Measurements from ENCODE around the gene ARHGAP26. TPM values are rescaled to one million over a fixed set of nuclear protein-coding genes. Genes with fewer than 3 reads are reported as not detected.

The ARHGAP26 gene
- total and polyA plus RNA-seq, 2 experiments from 2014 or later, result 9.5 to 16.8 TPM

- Mint-ChIP-seq H3K27me3 (ENCODE audit: insufficient read depth, low read depth, poor library complexity) (peaks cover 6% of the 10 kb centered on the region), H3K9me3 (no peaks in the 10 kb centered on the region), H3K36me3 (ENCODE audit: low read depth) (no peaks in the 10 kb centered on the region), H3K4me3 (no peak overlapping the region), H3K27ac (no peak overlapping the region), H3K4me1 (peaks cover 46% of the 10 kb centered on the region)
- Histone ChIP-seq H3K27ac (ENCODE audit: low read depth) (no peak overlapping the region), H3K79me2 (replicated peaks; ENCODE audit: insufficient read depth) (peaks cover 41% of the 10 kb centered on the region), H4K20me1 (replicated peaks; ENCODE audit: insufficient read depth) (no peaks in the 10 kb centered on the region), H3K27me3 (ENCODE audit: insufficient read depth) (no peaks in the 10 kb centered on the region), H3K4me1 (ENCODE audit: insufficient read depth) (peaks cover 36% of the 10 kb centered on the region), H3K9me2 (ENCODE audit: insufficient read depth) (peaks cover 17% of the 10 kb centered on the region), H3F3A (replicated peaks; ENCODE audit: low read depth) (no peaks in the 10 kb centered on the region), H3K36me3 (ENCODE audit: insufficient read depth) (no peaks in the 10 kb centered on the region), H3K4me3 (no peak overlapping the region), H2AFZ (no peak overlapping the region), H3K4me2 (no peak overlapping the region)
- no peak for DNase-seq (ENCODE audit: low spot score)
- no peak for TF ChIP-seq CTCF (conservative IDR thresholded peaks at IDR 0.05; ENCODE audit: low read depth in 2 of 2)
- TF ChIP-seq EZH2 (IDR thresholded peaks at IDR 0.05; ENCODE audit: low read depth, unreplicated experiment), result no peak
- no peak for TF ChIP-seq POLR2AphosphoS5 (IDR thresholded peaks at IDR 0.05; ENCODE audit: low read depth)
- no peak for TF ChIP-seq ZNF462 (CRISPR knock-in tag; IDR thresholded peaks at IDR 0.05)
- no peak for ATAC-seq
Measured at GRCh38 chr5:142851731-142852130, 81.6 kb downstream of the ARHGAP26 start.

Measured in GM23338 (cell line).